Muscle of leg (tissue), 9 donors: ENCODE measurements around the gene CCDC158. TPM values are rescaled to one million over a fixed set of nuclear protein-coding genes. Genes with fewer than 3 reads are reported as not detected.

Experiments
- polyA plus RNA-seq, 8 donors: library from polyadenylated mRNA; unstranded; fragments of 120-200 nt; gene quantifications; one replicate each; pipeline versions ENCODE4 v1.2.1 to v1.2.3, GENCODE V29; 2013; ENCODE audit warnings: inconsistent platforms in 1 of 8, low replicate concordance in 1 of 8; ENCODE audit not compliant: insufficient read length in 8 of 8, insufficient read depth in 1 of 8
- total RNA-seq: library from RNA; stranded (reverse); fragments of 120-200 nt; gene quantifications from one replicate; pipeline ENCODE4 v1.2.4, GENCODE V29; 2013

Gene CCDC158
- total and polyA plus RNA-seq, 9 donors, result 0.18 to 1.5 (median 0.64) TPM

Other genes starting within 250 kb of the CCDC158 start
- 136 TPM for gene SCARB2, start 207.3 kb downstream of the CCDC158 start, total RNA-seq
- gene SCARB2, start 207.3 kb downstream of the CCDC158 start, polyA plus RNA-seq, result 100 to 1,000 TPM; 101 to 154 (median 117) TPM
- gene FAM47E, start 169.4 kb downstream of the CCDC158 start, total RNA-seq, result 1.9 TPM
- 1 to 10 TPM in 5 of 8 donors, under 1 TPM in 3; 0.64 to 2.4 (median 1.1) TPM for gene FAM47E, start 169.4 kb downstream of the CCDC158 start, polyA plus RNA-seq
- 30.9 TPM for gene STBD1, start 114.4 kb downstream of the CCDC158 start, total RNA-seq
- gene STBD1, start 114.4 kb downstream of the CCDC158 start, polyA plus RNA-seq, result 10 to 100 TPM; 22.1 to 47.6 (median 36.8) TPM
- 25.1 TPM for gene SHROOM3, start 14.1 kb upstream of the CCDC158 start, total RNA-seq
- gene SHROOM3, start 14.1 kb upstream of the CCDC158 start, polyA plus RNA-seq, result 10 to 100 TPM; 21.0 to 57.5 (median 33.3) TPM